ENCODE data around the gene COG5.

DNA sequence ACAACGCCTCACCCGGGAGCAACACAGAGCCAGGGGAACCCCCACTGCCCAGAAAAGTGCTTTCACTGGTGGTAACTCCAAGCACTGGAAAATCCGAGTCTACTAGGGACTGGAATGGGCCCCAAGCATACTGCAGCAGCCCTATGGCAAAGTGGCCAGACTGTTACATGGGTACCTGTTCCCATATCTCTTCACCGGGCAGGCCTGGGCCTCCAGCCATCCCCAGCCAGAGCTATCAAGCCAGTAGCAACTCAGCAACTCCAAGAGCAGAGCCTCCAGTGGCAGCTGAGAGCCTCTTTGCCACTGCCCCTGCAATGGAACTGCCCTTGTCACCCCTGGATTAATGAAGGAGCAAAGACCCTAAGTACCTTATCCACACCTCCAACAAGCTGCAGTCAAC is 321.5 kb downstream of the COG5 start:
- TF ChIP-seq TAF1 (IDR thresholded peaks at IDR 0.05; ENCODE audit: borderline replicate concordance, insufficient read depth, low read length) (no peak), POLR2AphosphoS5 (IDR thresholded peaks at IDR 0.05; ENCODE audit: low read depth, low read length) (no peak), SIN3A (IDR thresholded peaks at IDR 0.05; ENCODE audit: borderline replicate concordance, insufficient read depth, low read length) (no peak), FOXP2 (optimal IDR thresholded peaks at IDR 0.05; ENCODE audit: borderline replicate concordance, extremely low read depth, extremely low read length, insufficient read depth) (no peak)
- TF ChIP-seq, protein P1, sequence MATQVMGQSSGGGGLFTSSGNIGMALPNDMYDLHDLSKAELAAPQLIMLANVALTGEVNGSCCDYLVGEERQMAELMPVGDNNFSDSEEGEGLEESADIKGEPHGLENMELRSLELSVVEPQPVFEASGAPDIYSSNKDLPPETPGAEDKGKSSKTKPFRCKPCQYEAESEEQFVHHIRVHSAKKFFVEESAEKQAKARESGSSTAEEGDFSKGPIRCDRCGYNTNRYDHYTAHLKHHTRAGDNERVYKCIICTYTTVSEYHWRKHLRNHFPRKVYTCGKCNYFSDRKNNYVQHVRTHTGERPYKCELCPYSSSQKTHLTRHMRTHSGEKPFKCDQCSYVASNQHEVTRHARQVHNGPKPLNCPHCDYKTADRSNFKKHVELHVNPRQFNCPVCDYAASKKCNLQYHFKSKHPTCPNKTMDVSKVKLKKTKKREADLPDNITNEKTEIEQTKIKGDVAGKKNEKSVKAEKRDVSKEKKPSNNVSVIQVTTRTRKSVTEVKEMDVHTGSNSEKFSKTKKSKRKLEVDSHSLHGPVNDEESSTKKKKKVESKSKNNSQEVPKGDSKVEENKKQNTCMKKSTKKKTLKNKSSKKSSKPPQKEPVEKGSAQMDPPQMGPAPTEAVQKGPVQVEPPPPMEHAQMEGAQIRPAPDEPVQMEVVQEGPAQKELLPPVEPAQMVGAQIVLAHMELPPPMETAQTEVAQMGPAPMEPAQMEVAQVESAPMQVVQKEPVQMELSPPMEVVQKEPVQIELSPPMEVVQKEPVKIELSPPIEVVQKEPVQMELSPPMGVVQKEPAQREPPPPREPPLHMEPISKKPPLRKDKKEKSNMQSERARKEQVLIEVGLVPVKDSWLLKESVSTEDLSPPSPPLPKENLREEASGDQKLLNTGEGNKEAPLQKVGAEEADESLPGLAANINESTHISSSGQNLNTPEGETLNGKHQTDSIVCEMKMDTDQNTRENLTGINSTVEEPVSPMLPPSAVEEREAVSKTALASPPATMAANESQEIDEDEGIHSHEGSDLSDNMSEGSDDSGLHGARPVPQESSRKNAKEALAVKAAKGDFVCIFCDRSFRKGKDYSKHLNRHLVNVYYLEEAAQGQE (IDR thresholded peaks at IDR 0.05; ENCODE audit: insufficient read depth in 1 of 2, low read depth in 2 of 2, low read length in 2 of 2), result no peak

Data from PFSK-1 (cell line).